GM23338 (cell line): ENCODE results near the gene AP2A1. TPM values are rescaled to one million over a fixed set of nuclear protein-coding genes. Genes with fewer than 3 reads are reported as not detected.

ENCODE experiments used
- ATAC-seq: fragments of 200-7000 bp; cut with Tn5 transposase; 3 replicates; pipeline ENCODE4 v1.9.1; 2020
- DNase-seq: peaks from one replicate; pipeline ENCODE4 v3.0.0-alpha.2; 2015; ENCODE audit warnings: low spot score
- H2AFZ ChIP-seq: fragments of 200-600 bp; sonication (generic); 2 replicates; pipeline ENCODE4 v1.8.0; 2016; ENCODE audit warnings: antibody characterized with exemption, mild to moderate bottlenecking, moderate library complexity
- H3F3A ChIP-seq: fragments of 200-600 bp; sonication (generic); replicated peaks from 2 replicates; pipeline ENCODE4 v1.8.0; 2017; ENCODE audit warnings: antibody characterized with exemption, mixed run types, low read depth
- H3K27ac ChIP-seq: fragments of 200-600 bp; sonication (generic); 2 replicates; pipeline ENCODE4 v1.6.1; 2016; ENCODE audit warnings: low read depth
- H3K27me3 ChIP-seq: fragments of 200-600 bp; sonication (generic); 2 replicates; pipeline ENCODE4 v1.8.0; 2016; ENCODE audit warnings: mild to moderate bottlenecking, mixed run types, moderate library complexity; ENCODE audit not compliant: insufficient read depth
- H3K36me3 ChIP-seq: fragments of 200-600 bp; sonication (generic); 2 replicates; pipeline ENCODE4 v1.8.0; 2016; ENCODE audit warnings: mild to moderate bottlenecking; ENCODE audit not compliant: insufficient read depth
- H3K4me1 ChIP-seq: fragments of 200-600 bp; sonication (generic); 2 replicates; pipeline ENCODE4 v1.8.0; 2016; ENCODE audit warnings: mild to moderate bottlenecking, moderate library complexity; ENCODE audit not compliant: insufficient read depth
- H3K4me2 ChIP-seq: fragments of 200-600 bp; sonication (generic); 2 replicates; pipeline ENCODE4 v1.7.1; 2017; ENCODE audit warnings: mixed run types
- H3K4me3 ChIP-seq: fragments of 200-600 bp; sonication (generic); 2 replicates; pipeline ENCODE4 v1.6.1; 2016; ENCODE audit warnings: mixed run types
- H3K79me2 ChIP-seq: fragments of 200-600 bp; sonication (generic); replicated peaks from 2 replicates; pipeline ENCODE4 v1.8.0; 2017; ENCODE audit warnings: mild to moderate bottlenecking; ENCODE audit not compliant: insufficient read depth
- H3K9me2 ChIP-seq: fragments of 200-600 bp; sonication (generic); 2 replicates; pipeline ENCODE4 v1.8.0; 2017; ENCODE audit not compliant: insufficient read depth
- H4K20me1 ChIP-seq: fragments of 200-600 bp; sonication (generic); replicated peaks from 2 replicates; pipeline ENCODE4 v1.8.0; 2017; ENCODE audit warnings: mild to moderate bottlenecking; ENCODE audit not compliant: insufficient read depth
- H3K27ac Mint-ChIP-seq: 2 replicates; pipeline ENCODE4 v1.8.0; 2020; ENCODE audit warnings: inconsistent platforms, mild to moderate bottlenecking, moderate library complexity, mixed read lengths
- H3K27me3 Mint-ChIP-seq: 3 replicates; pipeline ENCODE4 v1.8.0; 2022; ENCODE audit warnings: low read depth, mild to moderate bottlenecking, moderate library complexity, mixed read lengths, inconsistent platforms; ENCODE audit not compliant: insufficient read depth, poor library complexity
- H3K36me3 Mint-ChIP-seq: 3 replicates; pipeline ENCODE4 v1.8.0; 2021; ENCODE audit warnings: low read depth, mild to moderate bottlenecking, inconsistent platforms, moderate library complexity, mixed read lengths
- H3K4me1 Mint-ChIP-seq: 3 replicates; pipeline ENCODE4 v1.8.0; 2020; ENCODE audit warnings: mild to moderate bottlenecking, inconsistent platforms, mixed read lengths
- H3K4me3 Mint-ChIP-seq: 3 replicates; pipeline ENCODE4 v1.8.0; 2021; ENCODE audit warnings: moderate library complexity, mild to moderate bottlenecking, inconsistent platforms, mixed read lengths
- H3K9me3 Mint-ChIP-seq: 3 replicates; pipeline ENCODE4 v1.8.0; 2020; ENCODE audit warnings: moderate library complexity, mild to moderate bottlenecking, inconsistent platforms, mixed read lengths
- CREB1 ChIP-seq: fragments of 250-450 bp; sonication (Bioruptor Pico); IDR thresholded peaks from 2 replicates; pipeline ENCODE4 v1.5.0; 2020; ENCODE audit warnings: low read depth, mild to moderate bottlenecking, moderate library complexity
- EZH2 ChIP-seq: fragments of 200-600 bp; sonication (generic); IDR thresholded peaks from one replicate; pipeline ENCODE4 v1.8.0; 2017; ENCODE audit warnings: antibody characterized with exemption, mild to moderate bottlenecking, low read depth; ENCODE audit not compliant: unreplicated experiment
- EZH2phosphoT487 ChIP-seq: fragments of 200-600 bp; sonication (generic); IDR thresholded peaks from one replicate; pipeline ENCODE4 v1.8.1; 2018; ENCODE audit warnings: antibody characterized with exemption; ENCODE audit not compliant: unreplicated experiment
- JUNB ChIP-seq: IDR thresholded peaks from one replicate; pipeline ENCODE4 v1.6.1; 2016; ENCODE audit warnings: antibody characterized with exemption; ENCODE audit not compliant: unreplicated experiment
- NANOG ChIP-seq: IDR thresholded peaks from 2 replicates; pipeline ENCODE4 v1.6.1; 2016; ENCODE audit warnings: antibody characterized with exemption, borderline replicate concordance
- POLR2AphosphoS5 ChIP-seq: IDR thresholded peaks from 2 replicates; pipeline ENCODE4 v1.6.1; 2016; ENCODE audit warnings: antibody characterized with exemption, low read depth
- STAT1 ChIP-seq: IDR thresholded peaks from one replicate; pipeline ENCODE4 v1.6.1; 2016; ENCODE audit warnings: antibody characterized with exemption; ENCODE audit not compliant: unreplicated experiment
- ZNF114 ChIP-seq: fragments of 250-450 bp; sonication (Bioruptor Pico); IDR thresholded peaks from 2 replicates; pipeline ENCODE4 v1.5.0; 2020; ENCODE audit warnings: mild to moderate bottlenecking, moderate library complexity
- ZNF331 ChIP-seq: fragments of 250-450 bp; sonication (Bioruptor Pico); IDR thresholded peaks from 2 replicates; pipeline ENCODE4 v1.5.0; 2020; ENCODE audit warnings: low read depth, mild to moderate bottlenecking, moderate library complexity
- polyA plus RNA-seq: library from polyadenylated mRNA; unstranded; fragments of >200 nt; fragmentation: Nextera tagmentation; extraction: Ambion mirVana; gene quantifications from 2 replicates; pipeline ENCODE4 v1.2.1, GENCODE V29; 2016
- total RNA-seq: library from RNA; depleted of rRNA; stranded (reverse); fragments of >200 nt; shearing (Covaris generic); gene quantifications from 2 replicates; pipeline ENCODE4 v1.2.3, GENCODE V29; 2014
- TF ChIP-seq, protein P1 (sequence below): fragments of 250-450 bp; sonication (Bioruptor Pico); IDR thresholded peaks from 2 replicates; pipeline ENCODE4 v1.5.0; 2020; ENCODE audit warnings: mild to moderate bottlenecking, moderate library complexity
- TF ChIP-seq, protein P2 (sequence below): IDR thresholded peaks from 2 replicates; pipeline ENCODE4 v1.6.1; 2016; ENCODE audit warnings: antibody characterized with exemption
- TF ChIP-seq, protein P3 (sequence below): IDR thresholded peaks from one replicate; pipeline ENCODE4 v1.6.1; 2018; ENCODE audit warnings: antibody characterized with exemption; ENCODE audit not compliant: unreplicated experiment
- TF ChIP-seq, protein P4 (sequence below), 2 experiments: fragments of 200-600 bp in 1 of 2; sonication (generic) in 1 of 2; conservative IDR thresholded peaks; 2 replicates each; pipeline versions ENCODE4 v1.5.1 to v1.6.1; 2016 to 2017; ENCODE audit warnings: antibody characterized with exemption in 2 of 2, low read depth in 2 of 2, mild to moderate bottlenecking in 2 of 2, moderate library complexity in 1 of 2

AP2A1 gene
- total and polyA plus RNA-seq, 2 experiments from 2014 or later, result 34.1 to 129 TPM

DNA sequence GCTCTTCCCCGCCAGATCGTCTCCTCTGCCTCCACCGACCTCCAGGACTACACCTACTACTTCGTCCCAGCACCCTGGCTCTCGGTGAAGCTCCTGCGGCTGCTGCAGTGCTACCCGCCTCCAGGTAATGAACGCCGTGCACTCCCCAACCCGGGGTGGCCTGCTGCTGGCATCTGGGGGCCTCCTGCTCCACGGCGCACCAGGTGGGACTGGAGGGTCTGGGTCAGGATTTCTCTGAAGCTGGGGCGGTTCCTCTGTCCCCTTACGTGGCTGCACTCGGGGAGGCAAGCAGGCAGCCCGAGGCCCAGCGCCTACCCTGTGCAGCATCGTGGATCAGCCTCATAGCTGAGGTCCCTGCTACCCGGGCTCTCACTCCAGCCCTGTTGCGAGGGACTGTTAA lies 28.8 kb downstream of the AP2A1 start:
- Mint-ChIP-seq H3K27ac (no peak overlapping the region), H3K9me3 (no peaks in the 10 kb centered on the region), H3K36me3 (peaks cover 53% of the 10 kb centered on the region), H3K27me3 (peaks cover 6% of the 10 kb centered on the region), H3K4me3 (no peak overlapping the region), H3K4me1 (no peaks in the 10 kb centered on the region)
- no peaks in the 10 kb centered on the region; the same call in none of the 2 replicates for H4K20me1 ChIP-seq
- TF ChIP-seq POLR2AphosphoS5 (no peak), EZH2phosphoT487 (no peak), CREB1 (no peak), JUNB (no peak), ZNF114 (CRISPR knock-in tag) (no peak), NANOG (no peak), STAT1 (no peak), EZH2 (no peak), ZNF331 (CRISPR knock-in tag) (no peak)
- TF ChIP-seq, protein P1, sequence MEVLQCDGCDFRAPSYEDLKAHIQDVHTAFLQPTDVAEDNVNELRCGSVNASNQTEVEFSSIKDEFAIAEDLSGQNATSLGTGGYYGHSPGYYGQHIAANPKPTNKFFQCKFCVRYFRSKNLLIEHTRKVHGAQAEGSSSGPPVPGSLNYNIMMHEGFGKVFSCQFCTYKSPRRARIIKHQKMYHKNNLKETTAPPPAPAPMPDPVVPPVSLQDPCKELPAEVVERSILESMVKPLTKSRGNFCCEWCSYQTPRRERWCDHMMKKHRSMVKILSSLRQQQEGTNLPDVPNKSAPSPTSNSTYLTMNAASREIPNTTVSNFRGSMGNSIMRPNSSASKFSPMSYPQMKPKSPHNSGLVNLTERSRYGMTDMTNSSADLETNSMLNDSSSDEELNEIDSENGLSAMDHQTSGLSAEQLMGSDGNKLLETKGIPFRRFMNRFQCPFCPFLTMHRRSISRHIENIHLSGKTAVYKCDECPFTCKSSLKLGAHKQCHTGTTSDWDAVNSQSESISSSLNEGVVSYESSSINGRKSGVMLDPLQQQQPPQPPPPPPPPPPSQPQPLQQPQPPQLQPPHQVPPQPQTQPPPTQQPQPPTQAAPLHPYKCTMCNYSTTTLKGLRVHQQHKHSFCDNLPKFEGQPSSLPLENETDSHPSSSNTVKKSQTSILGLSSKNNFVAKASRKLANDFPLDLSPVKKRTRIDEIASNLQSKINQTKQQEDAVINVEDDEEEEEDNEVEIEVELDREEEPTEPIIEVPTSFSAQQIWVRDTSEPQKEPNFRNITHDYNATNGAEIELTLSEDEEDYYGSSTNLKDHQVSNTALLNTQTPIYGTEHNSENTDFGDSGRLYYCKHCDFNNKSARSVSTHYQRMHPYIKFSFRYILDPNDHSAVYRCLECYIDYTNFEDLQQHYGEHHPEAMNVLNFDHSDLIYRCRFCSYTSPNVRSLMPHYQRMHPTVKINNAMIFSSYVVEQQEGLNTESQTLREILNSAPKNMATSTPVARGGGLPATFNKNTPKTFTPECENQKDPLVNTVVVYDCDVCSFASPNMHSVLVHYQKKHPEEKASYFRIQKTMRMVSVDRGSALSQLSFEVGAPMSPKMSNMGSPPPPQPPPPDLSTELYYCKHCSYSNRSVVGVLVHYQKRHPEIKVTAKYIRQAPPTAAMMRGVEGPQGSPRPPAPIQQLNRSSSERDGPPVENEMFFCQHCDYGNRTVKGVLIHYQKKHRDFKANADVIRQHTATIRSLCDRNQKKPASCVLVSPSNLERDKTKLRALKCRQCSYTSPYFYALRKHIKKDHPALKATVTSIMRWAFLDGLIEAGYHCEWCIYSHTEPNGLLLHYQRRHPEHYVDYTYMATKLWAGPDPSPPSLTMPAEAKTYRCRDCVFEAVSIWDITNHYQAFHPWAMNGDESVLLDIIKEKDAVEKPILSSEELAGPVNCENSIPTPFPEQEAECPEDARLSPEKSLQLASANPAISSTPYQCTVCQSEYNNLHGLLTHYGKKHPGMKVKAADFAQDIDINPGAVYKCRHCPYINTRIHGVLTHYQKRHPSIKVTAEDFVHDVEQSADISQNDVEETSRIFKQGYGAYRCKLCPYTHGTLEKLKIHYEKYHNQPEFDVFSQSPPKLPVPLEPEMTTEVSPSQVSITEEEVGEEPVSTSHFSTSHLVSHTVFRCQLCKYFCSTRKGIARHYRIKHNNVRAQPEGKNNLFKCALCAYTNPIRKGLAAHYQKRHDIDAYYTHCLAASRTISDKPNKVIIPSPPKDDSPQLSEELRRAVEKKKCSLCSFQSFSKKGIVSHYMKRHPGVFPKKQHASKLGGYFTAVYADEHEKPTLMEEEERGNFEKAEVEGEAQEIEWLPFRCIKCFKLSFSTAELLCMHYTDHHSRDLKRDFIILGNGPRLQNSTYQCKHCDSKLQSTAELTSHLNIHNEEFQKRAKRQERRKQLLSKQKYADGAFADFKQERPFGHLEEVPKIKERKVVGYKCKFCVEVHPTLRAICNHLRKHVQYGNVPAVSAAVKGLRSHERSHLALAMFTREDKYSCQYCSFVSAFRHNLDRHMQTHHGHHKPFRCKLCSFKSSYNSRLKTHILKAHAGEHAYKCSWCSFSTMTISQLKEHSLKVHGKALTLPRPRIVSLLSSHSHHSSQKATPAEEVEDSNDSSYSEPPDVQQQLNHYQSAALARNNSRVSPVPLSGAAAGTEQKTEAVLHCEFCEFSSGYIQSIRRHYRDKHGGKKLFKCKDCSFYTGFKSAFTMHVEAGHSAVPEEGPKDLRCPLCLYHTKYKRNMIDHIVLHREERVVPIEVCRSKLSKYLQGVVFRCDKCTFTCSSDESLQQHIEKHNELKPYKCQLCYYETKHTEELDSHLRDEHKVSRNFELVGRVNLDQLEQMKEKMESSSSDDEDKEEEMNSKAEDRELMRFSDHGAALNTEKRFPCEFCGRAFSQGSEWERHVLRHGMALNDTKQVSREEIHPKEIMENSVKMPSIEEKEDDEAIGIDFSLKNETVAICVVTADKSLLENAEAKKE (CRISPR knock-in tag), result no peak
- TF ChIP-seq, protein P2, sequence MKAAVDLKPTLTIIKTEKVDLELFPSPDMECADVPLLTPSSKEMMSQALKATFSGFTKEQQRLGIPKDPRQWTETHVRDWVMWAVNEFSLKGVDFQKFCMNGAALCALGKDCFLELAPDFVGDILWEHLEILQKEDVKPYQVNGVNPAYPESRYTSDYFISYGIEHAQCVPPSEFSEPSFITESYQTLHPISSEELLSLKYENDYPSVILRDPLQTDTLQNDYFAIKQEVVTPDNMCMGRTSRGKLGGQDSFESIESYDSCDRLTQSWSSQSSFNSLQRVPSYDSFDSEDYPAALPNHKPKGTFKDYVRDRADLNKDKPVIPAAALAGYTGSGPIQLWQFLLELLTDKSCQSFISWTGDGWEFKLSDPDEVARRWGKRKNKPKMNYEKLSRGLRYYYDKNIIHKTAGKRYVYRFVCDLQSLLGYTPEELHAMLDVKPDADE, result no peak
- TF ChIP-seq, protein P3, sequence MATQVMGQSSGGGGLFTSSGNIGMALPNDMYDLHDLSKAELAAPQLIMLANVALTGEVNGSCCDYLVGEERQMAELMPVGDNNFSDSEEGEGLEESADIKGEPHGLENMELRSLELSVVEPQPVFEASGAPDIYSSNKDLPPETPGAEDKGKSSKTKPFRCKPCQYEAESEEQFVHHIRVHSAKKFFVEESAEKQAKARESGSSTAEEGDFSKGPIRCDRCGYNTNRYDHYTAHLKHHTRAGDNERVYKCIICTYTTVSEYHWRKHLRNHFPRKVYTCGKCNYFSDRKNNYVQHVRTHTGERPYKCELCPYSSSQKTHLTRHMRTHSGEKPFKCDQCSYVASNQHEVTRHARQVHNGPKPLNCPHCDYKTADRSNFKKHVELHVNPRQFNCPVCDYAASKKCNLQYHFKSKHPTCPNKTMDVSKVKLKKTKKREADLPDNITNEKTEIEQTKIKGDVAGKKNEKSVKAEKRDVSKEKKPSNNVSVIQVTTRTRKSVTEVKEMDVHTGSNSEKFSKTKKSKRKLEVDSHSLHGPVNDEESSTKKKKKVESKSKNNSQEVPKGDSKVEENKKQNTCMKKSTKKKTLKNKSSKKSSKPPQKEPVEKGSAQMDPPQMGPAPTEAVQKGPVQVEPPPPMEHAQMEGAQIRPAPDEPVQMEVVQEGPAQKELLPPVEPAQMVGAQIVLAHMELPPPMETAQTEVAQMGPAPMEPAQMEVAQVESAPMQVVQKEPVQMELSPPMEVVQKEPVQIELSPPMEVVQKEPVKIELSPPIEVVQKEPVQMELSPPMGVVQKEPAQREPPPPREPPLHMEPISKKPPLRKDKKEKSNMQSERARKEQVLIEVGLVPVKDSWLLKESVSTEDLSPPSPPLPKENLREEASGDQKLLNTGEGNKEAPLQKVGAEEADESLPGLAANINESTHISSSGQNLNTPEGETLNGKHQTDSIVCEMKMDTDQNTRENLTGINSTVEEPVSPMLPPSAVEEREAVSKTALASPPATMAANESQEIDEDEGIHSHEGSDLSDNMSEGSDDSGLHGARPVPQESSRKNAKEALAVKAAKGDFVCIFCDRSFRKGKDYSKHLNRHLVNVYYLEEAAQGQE, result no peak
- TF ChIP-seq, protein P4, sequence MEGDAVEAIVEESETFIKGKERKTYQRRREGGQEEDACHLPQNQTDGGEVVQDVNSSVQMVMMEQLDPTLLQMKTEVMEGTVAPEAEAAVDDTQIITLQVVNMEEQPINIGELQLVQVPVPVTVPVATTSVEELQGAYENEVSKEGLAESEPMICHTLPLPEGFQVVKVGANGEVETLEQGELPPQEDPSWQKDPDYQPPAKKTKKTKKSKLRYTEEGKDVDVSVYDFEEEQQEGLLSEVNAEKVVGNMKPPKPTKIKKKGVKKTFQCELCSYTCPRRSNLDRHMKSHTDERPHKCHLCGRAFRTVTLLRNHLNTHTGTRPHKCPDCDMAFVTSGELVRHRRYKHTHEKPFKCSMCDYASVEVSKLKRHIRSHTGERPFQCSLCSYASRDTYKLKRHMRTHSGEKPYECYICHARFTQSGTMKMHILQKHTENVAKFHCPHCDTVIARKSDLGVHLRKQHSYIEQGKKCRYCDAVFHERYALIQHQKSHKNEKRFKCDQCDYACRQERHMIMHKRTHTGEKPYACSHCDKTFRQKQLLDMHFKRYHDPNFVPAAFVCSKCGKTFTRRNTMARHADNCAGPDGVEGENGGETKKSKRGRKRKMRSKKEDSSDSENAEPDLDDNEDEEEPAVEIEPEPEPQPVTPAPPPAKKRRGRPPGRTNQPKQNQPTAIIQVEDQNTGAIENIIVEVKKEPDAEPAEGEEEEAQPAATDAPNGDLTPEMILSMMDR (conservative IDR thresholded peaks at IDR 0.05; ENCODE audit: low read depth in 2 of 2), result no peak
- H3K27ac ChIP-seq, result no peak overlapping the region
- H3K79me2 ChIP-seq, result no peaks in the 10 kb centered on the region
- no peaks in the 10 kb centered on the region for H3K27me3 ChIP-seq
- 0 out of 2 replicates have a peak, but pooled peaks cover 3% of the 10 kb centered on the region for H3F3A ChIP-seq
- no peak overlapping the region for H3K4me2 ChIP-seq
- ATAC-seq, result no peak
- H2AFZ ChIP-seq, result no peak overlapping the region
- no peaks in the 10 kb centered on the region for H3K9me2 ChIP-seq
- H3K4me3 ChIP-seq, result no peak overlapping the region
- no peak for DNase-seq
- H3K36me3 ChIP-seq, result no peaks in the 10 kb centered on the region; the same call in 1 of the 2 replicates
- H3K4me1 ChIP-seq, result no peaks in the 10 kb centered on the region
